ENCODE measurements around the gene ANP32B. TPM values are rescaled to one million over a fixed set of nuclear protein-coding genes. Genes with fewer than 3 reads are reported as not detected.

ANP32B gene
- total RNA-seq, 3 donors from 2014 or later: 37.0 to 54.7 (median 44.0) TPM

- Histone ChIP-seq H3K9me3 (no peaks in the 10 kb centered on the region), H3K4me1 (peaks cover 0 to 2% of the 10 kb centered on the region in 2 donors), H3K36me3 (no peaks in the 10 kb centered on the region), H3K27me3 (no peaks in the 10 kb centered on the region), H3K4me3 (no peak overlapping the region), H3K27ac (peak overlapping the region; percentile 53 to 99)
- intact Hi-C loops (cut with DNase I; ENCODE audit: low total_unique reads): no loop called here
- peak in 1 of 2 donors; percentile 57 for DNase-seq (ENCODE audit: low spot score in 2 of 2)
- TF ChIP-seq POLR2AphosphoS5 (IDR thresholded peaks at IDR 0.05): no peak
- TF ChIP-seq POLR2A (IDR thresholded peaks at IDR 0.05): no peak
- TF ChIP-seq CTCF (IDR thresholded peaks at IDR 0.05): no peak
Measured at GRCh38 chr9:97980479-97980803, 2.7 kb upstream of the ANP32B start.

- Histone ChIP-seq H3K27me3 (no peaks in the 10 kb centered on the region), H3K9me3 (no peaks in the 10 kb centered on the region), H3K36me3 (no peaks in the 10 kb centered on the region), H3K27ac (peak overlapping the region; percentile 53 to 99), H3K4me1 (peaks cover 0 to 8% of the 10 kb centered on the region in 2 donors), H3K4me3 (no peak overlapping the region)
- TF ChIP-seq POLR2AphosphoS5 (IDR thresholded peaks at IDR 0.05) (peak; percentile 9 to 26 (median 22)), POLR2A (IDR thresholded peaks at IDR 0.05) (no peak)
- DNase-seq (ENCODE audit: low spot score in 2 of 2): peak in 1 of 2 donors; percentile 71
- intact Hi-C loops (cut with DNase I; ENCODE audit: low total_unique reads): no loop called here
Measured at GRCh38 chr9:97980918-97981845, 2.0 kb upstream of the ANP32B start.

- TF ChIP-seq POLR2AphosphoS5 (IDR thresholded peaks at IDR 0.05) (no peak), POLR2A (IDR thresholded peaks at IDR 0.05) (no peak), CTCF (IDR thresholded peaks at IDR 0.05) (no peak)
- Histone ChIP-seq H3K27ac (peak overlapping the region; percentile 98 to 99), H3K4me1 (peaks cover 0 to 8% of the 10 kb centered on the region in 2 donors), H3K36me3 (no peaks in the 10 kb centered on the region), H3K27me3 (no peaks in the 10 kb centered on the region), H3K4me3 (peak overlapping the region; percentile 63 to 99 (median 80)), H3K9me3 (no peaks in the 10 kb centered on the region)
- intact Hi-C loops (cut with DNase I; ENCODE audit: low total_unique reads): no loop called here
- no peak for DNase-seq (ENCODE audit: low spot score in 2 of 2)
Measured at GRCh38 chr9:97981846-97982682, 1.1 kb upstream of the ANP32B start.

GRCh38 chr9:97983589-97984187 is 547 bp downstream of the ANP32B start:
- TF ChIP-seq POLR2A (IDR thresholded peaks at IDR 0.05) (peak; percentile 8), CTCF (IDR thresholded peaks at IDR 0.05) (no peak), POLR2AphosphoS5 (IDR thresholded peaks at IDR 0.05) (peak; percentile 6 to 20 (median 10))
- peak overlapping the region; percentile 98 to 99 for H3K27ac ChIP-seq
- H3K27me3 ChIP-seq: no peaks in the 10 kb centered on the region
- H3K36me3 ChIP-seq: no peaks in the 10 kb centered on the region
- peaks cover 0 to 8% of the 10 kb centered on the region in 2 donors for H3K4me1 ChIP-seq
- peak overlapping the region; percentile 63 to 99 (median 80) for H3K4me3 ChIP-seq
- no peaks in the 10 kb centered on the region for H3K9me3 ChIP-seq
- intact Hi-C loops (cut with DNase I; ENCODE audit: low total_unique reads): no loop called here
- peak in 1 of 2 donors; percentile 52 for DNase-seq (ENCODE audit: low spot score in 2 of 2)
